GM08714 (cell line): ENCODE data around the gene SLC2A4.
A peak's percentile ranks its signal among the peaks of the same experiment; 100 is the strongest.

Experiments
- H3K4me3 ChIP-seq: fragments of 200-500 bp; sonication (Bioruptor generic); 2 replicates; pipeline ENCODE4 v1.5.1; 2014; ENCODE audit warnings: mild to moderate bottlenecking, low read length, inconsistent platforms
- ZNF274 ChIP-seq: IDR thresholded peaks from 2 replicates; pipeline ENCODE4 v1.6.1; 2012; ENCODE audit warnings: mild to moderate bottlenecking, low read depth, low read length

Gene SLC2A4

GRCh38 chr17:7293816-7294613, 12.5 kb downstream of the SLC2A4 start:
- H3K4me3 ChIP-seq = no peak overlapping the region

DNA sequence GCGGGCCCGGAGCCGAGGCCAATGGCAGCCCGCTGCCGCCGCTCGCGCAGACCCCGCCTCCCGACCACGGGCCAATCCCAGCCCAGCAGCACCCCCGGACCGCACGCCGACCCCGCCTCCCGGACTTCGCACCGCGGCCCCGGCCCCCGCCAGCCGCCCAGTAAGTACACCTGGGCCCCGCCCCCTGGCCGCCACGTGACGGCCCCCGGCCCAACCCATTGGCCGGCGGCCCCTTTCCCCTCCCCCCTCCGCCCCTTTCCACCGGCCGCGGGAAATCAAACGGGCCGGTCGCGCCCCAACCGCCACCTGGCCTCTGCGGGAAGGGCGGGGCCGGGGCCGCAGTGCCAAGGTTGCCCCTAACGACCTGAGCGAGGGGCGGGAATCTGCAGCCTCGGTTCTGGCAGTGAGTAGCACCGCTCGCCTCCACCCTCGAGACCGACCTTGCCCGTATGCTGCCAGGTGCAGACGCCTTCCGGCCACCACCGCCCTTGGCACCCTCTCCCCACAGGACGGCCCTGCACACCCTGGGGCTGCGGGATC, 13.2 kb downstream of the SLC2A4 start, which contains the start of gene YBX2:
TSS of gene YBX2 (minus strand) at position 26 of the 540 bp plus-strand sequence. CDS start 139 bp downstream, outside the sequence.
- H3K4me3 ChIP-seq = peak within 1 kb of the TSS; percentile 49; the same call in 1 of the 2 replicates

More at GRCh38 chr17:7293816-7294613, 12.5 kb downstream of the SLC2A4 start:
- no peak for TF ChIP-seq ZNF274

GRCh38 chr17:7295230-7296180, 14.0 kb downstream of the SLC2A4 start:
- H3K4me3 ChIP-seq = peak overlapping the region; percentile 49; the same call in 1 of the 2 replicates
- no peak for TF ChIP-seq ZNF274

More for the DNA sequence above, 13.2 kb downstream of the SLC2A4 start, which contains the start of gene YBX2:
- TF ChIP-seq ZNF274 = no peak

GRCh38 chr17:7296189-7296861, 14.8 kb downstream of the SLC2A4 start:
- TF ChIP-seq ZNF274 = no peak
- H3K4me3 ChIP-seq = no peak overlapping the region

GRCh38 chr17:7304179-7304578, 22.7 kb downstream of the SLC2A4 start:
- no peak overlapping the region for H3K4me3 ChIP-seq
- no peak for TF ChIP-seq ZNF274

DNA sequence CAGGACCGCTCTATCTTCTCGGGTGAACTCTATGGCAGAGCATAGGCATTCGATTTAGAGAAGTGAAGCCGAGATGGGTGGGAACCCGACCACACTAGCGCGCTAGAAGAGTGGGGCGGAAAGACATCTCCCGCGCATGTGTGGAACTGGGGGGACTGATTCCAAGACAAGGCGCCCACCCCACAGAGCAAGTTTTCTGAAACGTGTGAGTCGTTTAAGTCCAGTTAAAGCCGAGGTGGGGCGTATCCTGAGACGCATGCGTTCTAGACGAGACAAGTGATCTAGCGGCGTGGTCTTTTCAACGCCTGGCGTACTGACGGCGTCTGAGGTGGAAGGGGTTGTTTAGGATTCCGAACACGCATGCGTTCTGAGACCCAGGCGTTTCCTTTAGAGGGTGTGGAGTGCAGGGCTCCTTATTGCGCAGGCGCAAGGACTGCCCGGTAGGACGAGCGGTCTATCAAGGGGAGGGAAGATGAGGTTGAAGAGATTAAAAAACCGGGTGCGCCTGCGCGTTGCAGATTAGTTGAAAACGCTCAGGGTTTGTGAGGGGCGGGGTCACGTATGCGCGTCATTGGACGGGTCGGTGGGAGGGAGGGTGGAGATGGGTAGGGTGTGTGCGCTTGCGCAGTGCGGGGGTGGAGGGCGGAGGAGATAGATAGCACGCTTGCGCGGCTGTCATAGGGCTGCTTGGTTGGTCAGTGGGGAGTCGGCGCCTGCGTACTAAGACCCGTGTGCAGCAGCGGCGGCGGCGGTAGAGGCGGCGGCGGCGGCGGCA, 25.6 kb downstream of the SLC2A4 start, which contains the start of gene EIF5A:
TSS of gene EIF5A (plus strand) at position 718 of the 775 bp plus-strand sequence. CDS start 2,008 bp downstream, outside the sequence.
- peak within 1 kb of the TSS; percentile 94 for H3K4me3 ChIP-seq
- TF ChIP-seq ZNF274 = no peak

GRCh38 chr17:7307686-7308624, 26.4 kb downstream of the SLC2A4 start:
- no peak for TF ChIP-seq ZNF274
- H3K4me3 ChIP-seq = peak overlapping the region; percentile 94

GRCh38 chr17:7308625-7309433, 27.3 kb downstream of the SLC2A4 start:
- no peak for TF ChIP-seq ZNF274
- peak overlapping the region; percentile 94 for H3K4me3 ChIP-seq

- no peak for TF ChIP-seq ZNF274
- H3K4me3 ChIP-seq = peak overlapping the region; percentile 94
These were observed 28.1 kb downstream of the SLC2A4 start for GRCh38 chr17:7309628-7310027.

DNA sequence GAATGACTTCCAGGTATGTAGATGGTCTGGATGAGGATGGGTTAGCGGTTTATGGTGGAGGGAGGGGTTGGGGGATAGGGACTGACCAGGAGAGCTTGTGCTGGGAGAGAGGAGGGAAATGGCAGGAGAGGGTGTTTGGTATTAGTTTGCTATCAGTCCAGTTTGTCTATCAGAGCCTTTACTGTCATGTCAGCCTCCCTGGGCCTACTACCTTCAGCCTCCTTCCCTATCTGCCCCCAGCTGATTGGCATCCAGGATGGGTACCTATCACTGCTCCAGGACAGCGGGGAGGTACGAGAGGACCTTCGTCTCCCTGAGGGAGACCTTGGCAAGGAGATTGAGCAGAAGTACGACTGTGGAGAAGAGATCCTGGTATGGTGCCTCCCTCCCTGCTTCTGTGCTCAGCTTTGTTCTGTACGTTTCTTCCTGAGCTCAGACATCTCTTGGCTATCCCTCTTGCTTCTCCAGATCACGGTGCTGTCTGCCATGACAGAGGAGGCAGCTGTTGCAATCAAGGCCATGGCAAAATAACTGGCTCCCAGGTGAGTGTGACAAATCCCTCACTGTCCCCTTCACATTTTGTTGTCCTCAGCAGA, 29.7 kb downstream of the SLC2A4 start:
- no peak for TF ChIP-seq ZNF274

More for the DNA sequence above, 29.7 kb downstream of the SLC2A4 start:
- H3K4me3 ChIP-seq = no peak overlapping the region
